ENCODE data around the gene CDY2A.
"Not testable (repeated sequence)": the region's sequence is repeated elsewhere in the genome, so short reads cannot be mapped to it uniquely, and the experiment has no call there.

The CDY2A gene

GRCh38 chrY:18025487-18025886 is at the start of gene CDY2A:
Gene CDY2A (plus strand): TSS chrY:18025787. CDS start chrY:18026115, 328 bp downstream.
- not testable (repeated sequence) for ATAC-seq

- not testable (repeated sequence) for ATAC-seq
Measured at GRCh38 chrY:17997586-17997985, 28.0 kb upstream of the CDY2A start.

GRCh38 chrY:17998266-17998665 is 27.3 kb upstream of the CDY2A start:
- not testable (repeated sequence) for ATAC-seq

- not testable (repeated sequence) for ATAC-seq
Measured at GRCh38 chrY:18023897-18024296, 1.7 kb upstream of the CDY2A start.

GRCh38 chrY:18028845-18029244 is 3.3 kb downstream of the CDY2A start:
- not testable (repeated sequence) for ATAC-seq

- ATAC-seq: not testable (repeated sequence)
Measured at GRCh38 chrY:18030178-18030577, 4.6 kb downstream of the CDY2A start.

- not testable (repeated sequence) for ATAC-seq
Measured at GRCh38 chrY:18034100-18034814, 8.7 kb downstream of the CDY2A start.

- not testable (repeated sequence) for ATAC-seq
Measured at GRCh38 chrY:18034864-18035263, 9.3 kb downstream of the CDY2A start.

GRCh38 chrY:18044990-18045389 is 19.4 kb downstream of the CDY2A start:
- ATAC-seq: not testable (repeated sequence)

- ATAC-seq: not testable (repeated sequence)
Measured at GRCh38 chrY:18048149-18049040, 22.8 kb downstream of the CDY2A start.

- ATAC-seq: not testable (repeated sequence)
Measured at GRCh38 chrY:18049061-18049460, 23.5 kb downstream of the CDY2A start.

GRCh38 chrY:18056473-18056872 is 30.9 kb downstream of the CDY2A start:
- ATAC-seq: not testable (repeated sequence)

GRCh38 chrY:18073464-18073863 is 47.9 kb downstream of the CDY2A start:
- ATAC-seq: not testable (repeated sequence)
